Astrocyte (in vitro differentiated cells and primary cell): ENCODE measurements around the gene WDR93. TPM values are rescaled to one million over a fixed set of nuclear protein-coding genes. Genes with fewer than 3 reads are reported as not detected.

ENCODE experiments used
- DNase-seq: peaks from one replicate; pipeline ENCODE4 v3.0.0-alpha.2; 2010; ENCODE audit warnings: low read depth
- FAIRE-seq: peaks from 2 replicates; lab custom pipeline; 2011; peaks lifted over from hg19 to GRCh38; lab: Jason Lieb, UNC
- H2AFZ ChIP-seq: 2 replicates; pipeline ENCODE4 v1.6.0; 2012; ENCODE audit warnings: low read depth, low read length, inconsistent platforms
- H3K27ac ChIP-seq: 2 replicates; pipeline ENCODE4 v1.5.1; 2011; ENCODE audit warnings: low read depth, low read length, inconsistent platforms
- H3K27me3 ChIP-seq: 2 replicates; pipeline ENCODE4 v1.6.0; 2011; ENCODE audit warnings: low read length, inconsistent platforms; ENCODE audit not compliant: insufficient read depth
- H3K36me3 ChIP-seq: 2 replicates; pipeline ENCODE4 v1.5.1; 2011; ENCODE audit warnings: low read length, inconsistent platforms; ENCODE audit not compliant: insufficient read depth
- H3K4me1 ChIP-seq: 2 replicates; pipeline ENCODE4 v1.5.1; 2011; ENCODE audit warnings: low read length, inconsistent platforms; ENCODE audit not compliant: insufficient read depth
- H3K4me2 ChIP-seq: 2 replicates; pipeline ENCODE4 v1.6.0; 2012; ENCODE audit warnings: low read length, inconsistent platforms
- H3K4me3 ChIP-seq: 2 replicates; pipeline ENCODE4 v1.5.1; 2011; ENCODE audit warnings: low read depth, mild to moderate bottlenecking, low read length, inconsistent platforms; ENCODE audit not compliant: insufficient read depth
- H3K79me2 ChIP-seq: 2 replicates; pipeline ENCODE4 v1.6.0; 2012; ENCODE audit warnings: mild to moderate bottlenecking, low read length, inconsistent platforms; ENCODE audit not compliant: insufficient read depth
- H3K9ac ChIP-seq: 2 replicates; pipeline ENCODE4 v1.6.0; 2012; ENCODE audit warnings: mild to moderate bottlenecking, low read length, inconsistent platforms
- H3K9me3 ChIP-seq: 2 replicates; pipeline ENCODE4 v1.5.1; 2012; ENCODE audit warnings: low read depth, mild to moderate bottlenecking, low read length, inconsistent platforms; ENCODE audit not compliant: insufficient read depth
- H4K20me1 ChIP-seq: 2 replicates; pipeline ENCODE4 v1.6.0; 2012; ENCODE audit warnings: low read length, inconsistent platforms; ENCODE audit not compliant: insufficient read depth
- H3K27ac Mint-ChIP-seq: one replicate; pipeline ENCODE4 v1.8.0; 2021; ENCODE audit warnings: mild to moderate bottlenecking, mixed read lengths; ENCODE audit not compliant: unreplicated experiment
- H3K27me3 Mint-ChIP-seq: one replicate; pipeline ENCODE4 v1.8.0; 2021; ENCODE audit warnings: low read depth, mixed read lengths; ENCODE audit not compliant: unreplicated experiment
- H3K36me3 Mint-ChIP-seq: one replicate; pipeline ENCODE4 v1.8.0; 2021; ENCODE audit warnings: low read depth, mixed read lengths; ENCODE audit not compliant: unreplicated experiment
- H3K4me1 Mint-ChIP-seq: one replicate; pipeline ENCODE4 v1.8.0; 2021; ENCODE audit warnings: low read depth, mixed read lengths; ENCODE audit not compliant: unreplicated experiment
- H3K4me3 Mint-ChIP-seq: one replicate; pipeline ENCODE4 v1.8.0; 2021; ENCODE audit warnings: mild to moderate bottlenecking, moderate library complexity, mixed read lengths; ENCODE audit not compliant: unreplicated experiment
- H3K9me3 Mint-ChIP-seq: one replicate; pipeline ENCODE4 v1.8.0; 2021; ENCODE audit warnings: mild to moderate bottlenecking, mixed read lengths; ENCODE audit not compliant: unreplicated experiment
- EZH2 ChIP-seq: IDR thresholded peaks from 2 replicates; pipeline ENCODE4 v1.6.1; 2012; ENCODE audit warnings: mild to moderate bottlenecking, low read length, inconsistent platforms; ENCODE audit not compliant: insufficient read depth
- total RNA-seq: library from RNA; stranded (reverse); gene quantifications from 2 replicates; pipeline ENCODE4 v1.2.1, GENCODE V29; 2021
- TF ChIP-seq, protein P1 (sequence below): IDR thresholded peaks from 2 replicates; pipeline ENCODE4 v1.5.1; 2011; ENCODE audit warnings: low read depth, mild to moderate bottlenecking, inconsistent platforms, low read length, moderate library complexity; ENCODE audit not compliant: insufficient read depth

WDR93 gene
- total RNA-seq, 1 donor from 2014 or later = not detected

DNA sequence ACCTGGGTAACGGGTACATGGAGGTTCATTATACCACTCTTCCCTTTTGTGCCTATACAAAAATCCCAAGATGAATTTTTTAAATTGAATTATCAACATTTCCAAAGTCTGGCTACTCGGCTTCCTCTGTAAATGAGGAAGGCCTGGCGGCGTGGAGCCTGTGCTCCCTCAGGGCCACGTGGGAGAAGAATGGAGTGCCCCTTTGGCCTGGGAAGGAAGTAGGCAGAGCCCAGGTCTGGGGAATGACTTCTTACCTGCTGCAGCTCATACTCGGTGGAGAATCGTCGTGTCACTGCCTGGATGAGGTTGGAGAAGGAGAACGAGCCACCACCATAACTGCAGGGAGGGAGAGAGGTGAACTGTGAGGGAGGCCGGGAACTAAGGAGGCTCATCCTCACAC is 99.6 kb downstream of the WDR93 start:
- TF ChIP-seq, protein P1, sequence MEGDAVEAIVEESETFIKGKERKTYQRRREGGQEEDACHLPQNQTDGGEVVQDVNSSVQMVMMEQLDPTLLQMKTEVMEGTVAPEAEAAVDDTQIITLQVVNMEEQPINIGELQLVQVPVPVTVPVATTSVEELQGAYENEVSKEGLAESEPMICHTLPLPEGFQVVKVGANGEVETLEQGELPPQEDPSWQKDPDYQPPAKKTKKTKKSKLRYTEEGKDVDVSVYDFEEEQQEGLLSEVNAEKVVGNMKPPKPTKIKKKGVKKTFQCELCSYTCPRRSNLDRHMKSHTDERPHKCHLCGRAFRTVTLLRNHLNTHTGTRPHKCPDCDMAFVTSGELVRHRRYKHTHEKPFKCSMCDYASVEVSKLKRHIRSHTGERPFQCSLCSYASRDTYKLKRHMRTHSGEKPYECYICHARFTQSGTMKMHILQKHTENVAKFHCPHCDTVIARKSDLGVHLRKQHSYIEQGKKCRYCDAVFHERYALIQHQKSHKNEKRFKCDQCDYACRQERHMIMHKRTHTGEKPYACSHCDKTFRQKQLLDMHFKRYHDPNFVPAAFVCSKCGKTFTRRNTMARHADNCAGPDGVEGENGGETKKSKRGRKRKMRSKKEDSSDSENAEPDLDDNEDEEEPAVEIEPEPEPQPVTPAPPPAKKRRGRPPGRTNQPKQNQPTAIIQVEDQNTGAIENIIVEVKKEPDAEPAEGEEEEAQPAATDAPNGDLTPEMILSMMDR = no peak
- no peak overlapping the region for H3K9ac ChIP-seq
- Mint-ChIP-seq H3K9me3 (peaks cover 12% of the 10 kb centered on the region), H3K4me1 (peaks cover 3% of the 10 kb centered on the region), H3K27ac (peak overlapping the region; percentile 77), H3K4me3 (no peak overlapping the region), H3K27me3 (peaks cover 18% of the 10 kb centered on the region), H3K36me3 (no peaks in the 10 kb centered on the region)
- H3K4me1 ChIP-seq = peaks cover 7% of the 10 kb centered on the region
- H3K9me3 ChIP-seq = no peaks in the 10 kb centered on the region
- peaks cover 3% of the 10 kb centered on the region for H4K20me1 ChIP-seq
- no peak overlapping the region for H3K4me2 ChIP-seq
- no peaks in the 10 kb centered on the region for H3K27me3 ChIP-seq
- no peak overlapping the region for H3K27ac ChIP-seq
- no peak overlapping the region for H2AFZ ChIP-seq
- H3K79me2 ChIP-seq = no peaks in the 10 kb centered on the region
- no peak overlapping the region for H3K4me3 ChIP-seq
- DNase-seq (no peak), FAIRE-seq (no peak)
- H3K36me3 ChIP-seq = peaks cover 29% of the 10 kb centered on the region

DNA sequence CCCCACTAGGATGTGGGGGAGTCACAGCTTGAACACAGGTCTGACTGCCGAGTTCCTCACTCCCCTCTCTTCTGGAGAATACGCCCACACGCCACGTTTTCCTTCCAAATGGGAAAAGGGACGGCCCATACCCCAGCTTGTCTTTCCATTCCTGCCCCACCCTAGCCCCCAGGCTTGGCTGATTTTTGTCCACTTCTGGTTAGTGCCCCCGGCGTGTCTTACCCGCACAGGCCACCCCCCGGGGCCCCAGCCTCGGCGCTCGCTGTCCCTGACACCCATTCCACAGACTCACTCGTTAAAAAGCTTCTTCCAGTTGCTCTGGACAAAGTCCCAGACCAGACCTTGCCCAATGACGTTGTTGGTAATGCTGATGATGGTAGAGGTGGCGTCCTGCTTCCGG is 100.0 kb downstream of the WDR93 start:
- Histone ChIP-seq H4K20me1 (peaks cover 3% of the 10 kb centered on the region), H3K4me2 (no peak overlapping the region), H3K4me3 (no peak overlapping the region), H3K9ac (no peak overlapping the region), H3K27ac (no peak overlapping the region), H3K9me3 (no peaks in the 10 kb centered on the region), H3K36me3 (peaks cover 29% of the 10 kb centered on the region), H3K27me3 (no peaks in the 10 kb centered on the region), H3K79me2 (no peaks in the 10 kb centered on the region), H2AFZ (no peak overlapping the region), H3K4me1 (peaks cover 10% of the 10 kb centered on the region)
- H3K4me3 Mint-ChIP-seq = no peak overlapping the region
- TF ChIP-seq EZH2 = no peak
- TF ChIP-seq, protein P1 = no peak
- peaks cover 18% of the 10 kb centered on the region for H3K27me3 Mint-ChIP-seq
- peaks cover 8% of the 10 kb centered on the region for H3K9me3 Mint-ChIP-seq
- H3K36me3 Mint-ChIP-seq = no peaks in the 10 kb centered on the region
- peaks cover 3% of the 10 kb centered on the region for H3K4me1 Mint-ChIP-seq
- DNase-seq (no peak), FAIRE-seq (no peak)
- no peak overlapping the region for H3K27ac Mint-ChIP-seq

DNA sequence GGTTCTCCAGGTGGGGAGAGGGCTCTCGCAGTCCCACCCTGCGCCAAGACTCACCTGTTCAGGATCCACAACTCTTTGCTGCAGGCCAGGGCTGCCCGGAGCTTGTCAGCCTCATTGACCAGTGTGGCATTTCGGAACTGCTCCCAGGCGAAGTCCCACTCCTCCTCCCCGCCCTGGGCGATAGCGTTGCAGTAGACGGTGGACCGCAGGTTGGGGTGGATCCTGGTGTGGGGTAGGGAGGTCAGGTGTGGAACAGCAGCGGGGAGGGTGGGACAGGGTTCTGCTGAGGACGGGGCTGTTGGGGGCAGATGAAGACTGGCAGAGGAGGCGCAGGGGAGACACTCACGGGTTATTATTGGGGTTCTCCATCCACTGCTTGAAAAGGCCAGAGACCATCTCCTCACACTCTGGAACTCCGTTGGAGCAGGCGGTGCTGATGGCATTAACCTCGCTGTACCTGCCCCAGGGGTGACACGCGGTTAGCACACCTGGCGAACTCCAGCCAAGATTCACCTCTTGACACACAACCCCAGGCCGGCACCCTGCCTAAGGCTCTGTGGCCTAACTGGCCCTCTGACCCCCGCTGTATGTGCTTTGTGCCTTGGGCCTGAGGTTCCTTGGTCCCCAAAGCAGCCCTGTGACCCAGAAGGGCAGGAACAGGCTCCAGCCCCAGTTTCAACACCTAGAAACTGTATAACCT is 101.6 kb downstream of the WDR93 start:
- Mint-ChIP-seq H3K4me1 (peaks cover 3% of the 10 kb centered on the region), H3K36me3 (no peaks in the 10 kb centered on the region), H3K27ac (no peak overlapping the region), H3K4me3 (no peak overlapping the region), H3K27me3 (peaks cover 24% of the 10 kb centered on the region), H3K9me3 (peaks cover 6% of the 10 kb centered on the region)
- H3K27ac ChIP-seq = no peak overlapping the region
- no peak overlapping the region for H3K4me3 ChIP-seq
- no peak for DNase-seq
- H3K27me3 ChIP-seq = no peaks in the 10 kb centered on the region
- H4K20me1 ChIP-seq = peaks cover 3% of the 10 kb centered on the region
- peaks cover 10% of the 10 kb centered on the region for H3K4me1 ChIP-seq
- peaks cover 37% of the 10 kb centered on the region for H3K36me3 ChIP-seq
- H2AFZ ChIP-seq = no peak overlapping the region
- no peak for FAIRE-seq
- no peak overlapping the region for H3K9ac ChIP-seq
- no peak overlapping the region for H3K4me2 ChIP-seq
- no peaks in the 10 kb centered on the region for H3K79me2 ChIP-seq
- TF ChIP-seq EZH2 = no peak
- TF ChIP-seq, protein P1 = no peak
- H3K9me3 ChIP-seq = no peaks in the 10 kb centered on the region
